AG09309 (cell line): Measurements from ENCODE around the gene GPRC5A.

Source experiments
- DNase-seq: peaks from one replicate; pipeline ENCODE4 v3.0.0-alpha.2; 2010; ENCODE audit warnings: low read depth
- H3K4me3 ChIP-seq: 2 replicates; pipeline ENCODE4 v1.5.1; 2011; ENCODE audit warnings: mild to moderate bottlenecking, low read depth, low read length, moderate library complexity; ENCODE audit not compliant: control insufficient read depth
- TF ChIP-seq, protein P1 (sequence below): IDR thresholded peaks from 2 replicates; pipeline ENCODE4 v1.5.1; 2011; ENCODE audit warnings: mild to moderate bottlenecking, low read depth, low read length, inconsistent platforms; ENCODE audit not compliant: insufficient read depth, control insufficient read depth; ENCODE audit errors: missing control alignments

The GPRC5A gene

DNA sequence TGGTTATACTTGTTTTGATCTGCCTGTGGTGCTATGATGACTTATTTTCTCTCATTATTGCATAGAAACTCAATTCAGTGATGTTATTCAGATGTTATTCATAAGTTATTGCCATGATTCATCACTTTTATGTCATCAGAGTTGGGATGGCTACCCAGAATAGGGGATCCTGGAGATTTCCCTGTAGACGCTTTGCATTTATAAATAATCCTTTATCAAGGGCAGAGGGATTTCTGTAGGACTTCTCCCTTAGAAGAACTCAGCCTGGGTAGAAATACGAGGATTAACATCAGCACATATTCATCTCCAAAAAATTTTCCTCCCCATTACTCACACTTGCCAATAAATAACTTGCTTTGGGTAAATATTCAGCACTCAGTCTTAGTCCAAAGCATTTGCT lies 4.9 kb downstream of the GPRC5A start:
- TF ChIP-seq, protein P1, sequence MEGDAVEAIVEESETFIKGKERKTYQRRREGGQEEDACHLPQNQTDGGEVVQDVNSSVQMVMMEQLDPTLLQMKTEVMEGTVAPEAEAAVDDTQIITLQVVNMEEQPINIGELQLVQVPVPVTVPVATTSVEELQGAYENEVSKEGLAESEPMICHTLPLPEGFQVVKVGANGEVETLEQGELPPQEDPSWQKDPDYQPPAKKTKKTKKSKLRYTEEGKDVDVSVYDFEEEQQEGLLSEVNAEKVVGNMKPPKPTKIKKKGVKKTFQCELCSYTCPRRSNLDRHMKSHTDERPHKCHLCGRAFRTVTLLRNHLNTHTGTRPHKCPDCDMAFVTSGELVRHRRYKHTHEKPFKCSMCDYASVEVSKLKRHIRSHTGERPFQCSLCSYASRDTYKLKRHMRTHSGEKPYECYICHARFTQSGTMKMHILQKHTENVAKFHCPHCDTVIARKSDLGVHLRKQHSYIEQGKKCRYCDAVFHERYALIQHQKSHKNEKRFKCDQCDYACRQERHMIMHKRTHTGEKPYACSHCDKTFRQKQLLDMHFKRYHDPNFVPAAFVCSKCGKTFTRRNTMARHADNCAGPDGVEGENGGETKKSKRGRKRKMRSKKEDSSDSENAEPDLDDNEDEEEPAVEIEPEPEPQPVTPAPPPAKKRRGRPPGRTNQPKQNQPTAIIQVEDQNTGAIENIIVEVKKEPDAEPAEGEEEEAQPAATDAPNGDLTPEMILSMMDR, result no peak
- no peak overlapping the region for H3K4me3 ChIP-seq
- DNase-seq, result peak; percentile 74

DNA sequence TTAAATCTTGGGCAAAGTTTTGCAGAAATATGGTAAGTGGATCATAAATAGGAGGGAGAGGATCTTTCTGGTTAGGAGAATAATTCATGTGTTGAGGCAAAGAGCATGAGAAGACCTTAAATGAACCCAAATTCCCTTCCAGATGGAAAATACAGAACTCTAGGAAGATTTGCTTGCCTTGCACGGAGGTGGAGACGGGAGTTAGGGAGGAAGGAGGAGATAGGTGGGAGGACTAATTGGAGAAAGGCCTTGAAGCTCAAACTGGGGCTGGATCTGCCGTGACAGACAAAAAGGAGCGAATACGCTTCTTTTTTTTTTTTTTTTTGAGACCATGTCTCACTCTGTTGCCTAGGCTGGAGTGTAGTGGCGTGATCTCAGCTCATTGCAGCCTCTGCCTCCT lies 5.9 kb downstream of the GPRC5A start:
- no peak overlapping the region for H3K4me3 ChIP-seq
- DNase-seq, result no peak
- TF ChIP-seq, protein P1, result no peak

DNA sequence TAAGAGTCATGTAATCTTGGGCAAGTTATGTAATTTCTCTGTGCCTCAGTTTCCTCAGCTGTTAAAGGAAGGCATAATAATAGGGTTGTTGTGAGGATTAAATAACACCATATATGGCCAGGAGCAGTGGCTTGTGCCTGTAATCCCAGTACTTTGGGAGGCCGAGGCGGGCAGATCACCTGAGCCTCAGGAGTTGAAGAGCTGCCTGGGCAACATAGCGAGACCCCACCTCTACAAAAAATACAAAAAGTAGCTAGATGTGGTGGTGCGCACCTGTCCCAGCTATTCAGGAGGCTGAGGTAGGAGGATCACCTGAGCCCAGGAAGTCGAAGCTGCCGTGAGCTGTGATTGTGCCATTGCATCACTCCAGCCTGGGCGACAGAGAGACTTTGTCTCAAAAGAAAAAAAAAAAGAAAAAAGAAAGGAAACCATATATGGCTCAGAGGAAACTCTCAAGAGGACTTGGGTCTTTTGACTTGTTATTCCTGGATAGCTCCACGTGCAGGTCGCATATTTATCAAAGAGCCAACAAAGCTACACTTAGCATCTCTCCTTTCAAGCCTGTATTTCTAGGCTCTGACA lies 6.9 kb downstream of the GPRC5A start:
- no peak overlapping the region for H3K4me3 ChIP-seq
- DNase-seq, result no peak
- TF ChIP-seq, protein P1, result no peak

DNA sequence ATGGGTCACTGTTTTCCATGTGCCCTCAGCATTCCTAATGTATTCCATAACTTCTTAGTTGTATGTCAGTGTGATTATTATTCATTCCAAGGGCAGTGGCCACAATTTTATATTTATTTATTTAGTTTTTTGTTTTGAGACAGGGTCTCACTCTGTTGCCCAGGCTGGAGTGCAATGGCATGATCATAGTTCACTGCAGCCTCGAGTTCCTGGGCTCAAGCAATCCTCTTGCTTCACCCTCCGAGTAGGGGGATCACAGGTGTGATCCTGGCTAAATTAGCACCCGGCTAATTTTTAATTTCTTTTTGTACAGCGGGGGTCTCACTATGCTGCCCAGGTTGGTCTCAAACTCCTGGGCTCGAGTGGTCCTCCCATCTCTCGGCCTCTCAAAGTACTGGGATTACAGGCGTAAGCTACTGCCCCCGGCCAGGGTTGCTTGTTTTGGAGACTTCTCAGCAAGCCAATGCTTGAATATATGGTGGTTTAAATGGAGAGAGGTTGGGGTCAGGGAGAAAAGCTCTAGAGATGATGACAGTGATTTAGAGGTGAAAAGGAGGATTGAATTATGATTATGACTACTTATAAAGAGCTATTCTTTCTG lies 7.6 kb downstream of the GPRC5A start:
- no peak overlapping the region for H3K4me3 ChIP-seq
- no peak for DNase-seq
- TF ChIP-seq, protein P1, result no peak

DNA sequence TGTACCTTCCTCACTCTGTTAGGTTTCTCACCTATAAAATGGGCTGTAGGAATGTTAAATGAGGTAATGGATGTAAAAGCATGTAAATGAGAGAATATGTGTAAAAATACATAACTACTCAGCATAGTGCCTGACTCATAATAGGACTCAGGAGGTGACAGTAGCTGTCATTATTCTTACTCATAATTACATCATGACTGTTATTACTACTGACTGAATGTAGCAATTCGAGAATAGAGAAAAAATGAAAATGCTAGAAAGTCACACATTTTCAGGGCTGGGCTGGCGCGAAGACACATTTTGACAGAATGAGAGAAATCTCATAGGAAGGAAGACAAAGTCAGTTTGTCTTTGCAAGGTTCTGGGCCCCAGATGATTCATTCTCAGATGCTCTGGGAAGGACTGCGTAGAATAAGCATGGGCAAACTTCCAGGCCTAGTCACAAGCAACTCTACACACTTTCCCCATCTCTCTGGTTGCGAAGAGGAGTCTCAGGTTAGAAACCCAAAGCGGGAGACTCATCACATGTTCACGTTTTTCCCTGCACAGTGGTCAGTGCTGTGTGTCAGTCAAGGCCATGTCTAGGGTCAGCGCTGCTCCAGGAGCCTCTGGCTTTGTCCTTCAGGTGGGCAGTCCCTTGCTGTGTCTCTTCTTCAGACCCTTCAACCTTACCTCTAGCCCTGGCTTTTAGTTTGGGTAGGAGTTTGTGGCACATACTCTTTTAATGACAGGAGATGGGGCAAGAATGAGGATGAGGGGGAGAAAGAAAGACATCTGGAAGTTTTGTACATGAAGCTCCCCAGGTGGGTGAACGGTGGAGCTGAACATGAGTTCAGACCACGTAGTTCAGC lies 8.4 kb downstream of the GPRC5A start:
- TF ChIP-seq, protein P1, result no peak
- peak; percentile 82 for DNase-seq

DNA sequence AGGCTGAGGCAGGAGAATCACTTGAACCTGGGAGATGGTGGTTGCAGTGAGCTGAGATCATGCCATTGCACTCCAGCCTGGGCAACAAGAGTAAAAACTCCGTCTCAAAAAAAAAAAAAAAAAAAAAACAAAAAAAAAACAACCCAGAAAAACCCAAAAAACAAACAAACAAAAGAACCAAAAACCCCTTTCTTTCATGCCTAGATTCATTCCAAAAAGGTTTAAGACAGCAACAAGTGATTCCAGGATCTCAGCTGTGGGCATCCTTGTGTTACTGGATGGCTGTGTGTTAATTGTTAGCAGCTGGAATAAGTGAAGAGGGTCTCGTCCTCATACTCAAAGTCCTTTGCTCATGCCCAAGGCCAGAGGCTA lies 9.4 kb downstream of the GPRC5A start:
- TF ChIP-seq, protein P1, result no peak
- H3K4me3 ChIP-seq, result no peak overlapping the region
- no peak for DNase-seq

More for the DNA sequence above, 8.4 kb downstream of the GPRC5A start:
- H3K4me3 ChIP-seq, result no peak overlapping the region
